K562 (cell line): ENCODE data around the gene MCM7. TPM values are rescaled to one million over a fixed set of nuclear protein-coding genes. Genes with fewer than 3 reads are reported as not detected.
A peak's percentile ranks its signal among the peaks of the same experiment; 100 is the strongest.

ENCODE experiments used
- JUN ChIP-seq, 2 experiments: sonication (generic) in 1 of 2; formaldehyde crosslinking in 1 of 2; IDR thresholded peaks; 2 replicates each; pipeline versions ENCODE4 v1.6.1 to v1.8.0; 2012 to 2022; ENCODE audit warnings: borderline replicate concordance in 2 of 2, mild to moderate bottlenecking in 2 of 2, improper control_type of control experiment in 1 of 2, low read depth in 1 of 2, low read length in 1 of 2, missing genetic modification reagents in 1 of 2
- MEF2A ChIP-seq: IDR thresholded peaks from 2 replicates; pipeline ENCODE4 v1.6.1; 2011; ENCODE audit warnings: low read depth, mild to moderate bottlenecking, low read length, moderate library complexity; ENCODE audit not compliant: control insufficient read depth
- NR3C1 ChIP-seq: sonication (generic); formaldehyde crosslinking; IDR thresholded peaks from 2 replicates; pipeline ENCODE4 v1.8.1; 2022; ENCODE audit warnings: missing genetic modification reagents
- PML ChIP-seq: IDR thresholded peaks from 2 replicates; pipeline ENCODE4 v1.6.1; 2012; ENCODE audit warnings: low read length, inconsistent platforms
- STAG1 ChIP-seq: sonication (generic); formaldehyde crosslinking; IDR thresholded peaks from 2 replicates; pipeline ENCODE4 v1.5.0; 2020; ENCODE audit warnings: missing genetic modification reagents, borderline replicate concordance
- WHSC1 ChIP-seq: IDR thresholded peaks from one replicate; pipeline ENCODE4 v1.6.1; 2012; ENCODE audit warnings: low read length, control low read depth, inconsistent platforms
- ZBED1 ChIP-seq: IDR thresholded peaks from 2 replicates; pipeline ENCODE4 v1.6.1; 2014
- ZNF184 ChIP-seq: sonication (generic); formaldehyde crosslinking; IDR thresholded peaks from 2 replicates; pipeline ENCODE4 v1.5.0; 2020; ENCODE audit warnings: missing genetic modification reagents
- ZNF239 ChIP-seq: fragments of 250-450 bp; sonication (Bioruptor Pico); IDR thresholded peaks from 2 replicates; pipeline ENCODE4 v1.4.0; 2020; ENCODE audit warnings: mild to moderate bottlenecking
- polyA plus RNA-seq, 8 experiments: library from polyadenylated mRNA; depleted of rRNA in 4 of 8; stranded (reverse) in 5 of 8; unstranded in 3 of 8; fragments of >200 nt; fragmentation: Nextera tagmentation in 2 of 8; fragmentation: Illumina TruSeq in 1 of 8; extraction: Ambion mirVana in 2 of 8; extraction: Trizol in 1 of 8; gene quantifications; 2 replicates each; pipeline versions ENCODE4 v1.2.1 to v1.2.3, GENCODE V29; 2011 to 2014; ENCODE audit warnings: inconsistent platforms in 1 of 8, missing spikeins in 1 of 8
- total RNA-seq, 7 experiments: library from RNA; depleted of rRNA in 6 of 7; stranded (reverse); fragments of >200 nt in 6 of 7; fragmentation: Illumina TruSeq in 2 of 7; extraction: Trizol in 2 of 7; gene quantifications; 2 replicates each; pipeline versions ENCODE4 v1.2.1 to v1.2.3, GENCODE V29; 2011 to 2021; ENCODE audit warnings: low replicate concordance in 1 of 7
- TF ChIP-seq, protein P1 (sequence below), 2 experiments: IDR thresholded peaks in 1 of 2; conservative IDR thresholded peaks in 1 of 2; 2 replicates each; pipeline ENCODE4 v1.6.1; 2016; ENCODE audit warnings: low read depth in 2 of 2, mild to moderate bottlenecking in 1 of 2, missing compliant biosample characterization in 1 of 2, missing genetic modification characterization in 1 of 2, moderate library complexity in 1 of 2
- TF ChIP-seq, protein P2 (sequence below): fragments of 250-450 bp; sonication (Bioruptor Pico); IDR thresholded peaks from 2 replicates; pipeline ENCODE4 v1.5.1; 2021; ENCODE audit warnings: mild to moderate bottlenecking
- TF ChIP-seq, protein P3 (sequence below): fragments of 150-350 bp; IDR thresholded peaks from 2 replicates; pipeline ENCODE4 v1.6.1; 2014; ENCODE audit warnings: low read depth, mild to moderate bottlenecking, low read length, borderline replicate concordance
- TF ChIP-seq, protein P4 (sequence below): sonication (generic); formaldehyde crosslinking; IDR thresholded peaks from 2 replicates; pipeline ENCODE4 v1.8.0; 2022; ENCODE audit warnings: missing genetic modification reagents, mild to moderate bottlenecking, moderate library complexity, borderline replicate concordance
- TF ChIP-seq, protein P5 (sequence below): fragments of 250-450 bp; sonication (Bioruptor Pico); IDR thresholded peaks from 2 replicates; pipeline ENCODE4 v1.4.0; 2020; ENCODE audit warnings: mild to moderate bottlenecking, moderate library complexity

MCM7 gene
- total and polyA plus RNA-seq, 9 of the 15 experiments (the other 6 are each of a cell fraction or from before 2014, with no cell fraction given), result 329 to 856 (median 437) TPM

DNA sequence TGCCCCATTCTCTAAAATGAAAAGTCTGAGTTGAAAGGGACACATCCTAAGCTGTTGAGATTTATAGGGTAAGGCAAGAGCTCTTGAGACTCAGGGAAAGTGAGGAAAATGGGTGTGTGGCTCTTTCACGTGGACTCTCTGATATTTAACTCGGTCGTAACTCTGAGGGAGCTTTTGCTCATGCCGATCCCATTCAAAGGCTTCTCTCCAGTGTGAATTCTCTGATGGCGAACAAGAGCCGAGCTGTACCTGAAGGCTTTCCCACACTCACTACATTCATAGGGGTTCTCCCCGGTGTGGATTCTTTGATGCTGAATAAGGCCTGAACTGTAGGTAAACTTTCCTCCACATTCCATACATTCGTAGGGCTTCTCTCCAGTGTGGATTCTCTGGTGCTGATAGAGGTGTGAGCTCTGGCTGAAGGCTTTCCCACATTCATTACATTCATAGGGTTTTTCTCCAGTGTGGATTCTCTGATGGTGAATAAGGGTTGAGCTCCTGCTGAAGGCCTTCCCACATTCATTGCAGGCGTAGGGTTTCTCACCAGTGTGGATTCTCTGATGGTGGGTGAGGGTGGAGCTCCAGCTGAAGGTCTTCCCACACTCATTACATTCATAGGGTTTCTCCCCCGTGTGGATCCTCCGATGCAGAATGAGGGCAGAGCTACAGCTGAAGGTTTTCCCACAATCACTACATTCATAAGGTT, 30.0 kb downstream of the MCM7 start (continued):
- TF ChIP-seq, protein P1, sequence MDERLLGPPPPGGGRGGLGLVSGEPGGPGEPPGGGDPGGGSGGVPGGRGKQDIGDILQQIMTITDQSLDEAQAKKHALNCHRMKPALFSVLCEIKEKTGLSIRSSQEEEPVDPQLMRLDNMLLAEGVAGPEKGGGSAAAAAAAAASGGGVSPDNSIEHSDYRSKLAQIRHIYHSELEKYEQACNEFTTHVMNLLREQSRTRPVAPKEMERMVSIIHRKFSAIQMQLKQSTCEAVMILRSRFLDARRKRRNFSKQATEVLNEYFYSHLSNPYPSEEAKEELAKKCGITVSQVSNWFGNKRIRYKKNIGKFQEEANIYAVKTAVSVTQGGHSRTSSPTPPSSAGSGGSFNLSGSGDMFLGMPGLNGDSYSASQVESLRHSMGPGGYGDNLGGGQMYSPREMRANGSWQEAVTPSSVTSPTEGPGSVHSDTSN (CRISPR knock-in tag; IDR thresholded peaks at IDR 0.05; ENCODE audit: low read depth), result no peak
- TF ChIP-seq, protein P1 (tag; conservative IDR thresholded peaks at IDR 0.05; ENCODE audit: low read depth), result no peak
- TF ChIP-seq PML (no peak), STAG1 (CRISPR knock-in tag) (no peak), JUN (IDR thresholded peaks at IDR 0.05; ENCODE audit: borderline replicate concordance, low read depth, low read length) (peak; percentile 35; the same call in 1 of the 2 replicates), JUN (CRISPR knock-in tag; IDR thresholded peaks at IDR 0.05; ENCODE audit: borderline replicate concordance) (no peak), ZBED1 (no peak), ZNF239 (no peak), WHSC1 (no peak), NR3C1 (CRISPR knock-in tag) (no peak), MEF2A (no peak), ZNF184 (no peak)
- TF ChIP-seq, protein P2, sequence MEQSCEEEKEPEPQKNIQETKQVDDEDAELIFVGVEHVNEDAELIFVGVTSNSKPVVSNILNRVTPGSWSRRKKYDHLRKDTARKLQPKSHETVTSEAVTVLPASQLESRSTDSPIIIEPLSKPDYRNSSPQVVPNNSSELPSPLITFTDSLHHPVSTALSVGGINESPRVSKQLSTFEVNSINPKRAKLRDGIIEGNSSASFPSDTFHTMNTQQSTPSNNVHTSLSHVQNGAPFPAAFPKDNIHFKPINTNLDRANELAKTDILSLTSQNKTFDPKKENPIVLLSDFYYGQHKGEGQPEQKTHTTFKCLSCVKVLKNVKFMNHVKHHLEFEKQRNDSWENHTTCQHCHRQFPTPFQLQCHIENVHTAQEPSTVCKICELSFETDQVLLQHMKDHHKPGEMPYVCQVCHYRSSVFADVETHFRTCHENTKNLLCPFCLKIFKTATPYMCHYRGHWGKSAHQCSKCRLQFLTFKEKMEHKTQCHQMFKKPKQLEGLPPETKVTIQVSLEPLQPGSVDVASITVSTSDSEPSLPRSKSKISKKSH (CRISPR knock-in tag), result peak; percentile 47
- TF ChIP-seq, protein P3, sequence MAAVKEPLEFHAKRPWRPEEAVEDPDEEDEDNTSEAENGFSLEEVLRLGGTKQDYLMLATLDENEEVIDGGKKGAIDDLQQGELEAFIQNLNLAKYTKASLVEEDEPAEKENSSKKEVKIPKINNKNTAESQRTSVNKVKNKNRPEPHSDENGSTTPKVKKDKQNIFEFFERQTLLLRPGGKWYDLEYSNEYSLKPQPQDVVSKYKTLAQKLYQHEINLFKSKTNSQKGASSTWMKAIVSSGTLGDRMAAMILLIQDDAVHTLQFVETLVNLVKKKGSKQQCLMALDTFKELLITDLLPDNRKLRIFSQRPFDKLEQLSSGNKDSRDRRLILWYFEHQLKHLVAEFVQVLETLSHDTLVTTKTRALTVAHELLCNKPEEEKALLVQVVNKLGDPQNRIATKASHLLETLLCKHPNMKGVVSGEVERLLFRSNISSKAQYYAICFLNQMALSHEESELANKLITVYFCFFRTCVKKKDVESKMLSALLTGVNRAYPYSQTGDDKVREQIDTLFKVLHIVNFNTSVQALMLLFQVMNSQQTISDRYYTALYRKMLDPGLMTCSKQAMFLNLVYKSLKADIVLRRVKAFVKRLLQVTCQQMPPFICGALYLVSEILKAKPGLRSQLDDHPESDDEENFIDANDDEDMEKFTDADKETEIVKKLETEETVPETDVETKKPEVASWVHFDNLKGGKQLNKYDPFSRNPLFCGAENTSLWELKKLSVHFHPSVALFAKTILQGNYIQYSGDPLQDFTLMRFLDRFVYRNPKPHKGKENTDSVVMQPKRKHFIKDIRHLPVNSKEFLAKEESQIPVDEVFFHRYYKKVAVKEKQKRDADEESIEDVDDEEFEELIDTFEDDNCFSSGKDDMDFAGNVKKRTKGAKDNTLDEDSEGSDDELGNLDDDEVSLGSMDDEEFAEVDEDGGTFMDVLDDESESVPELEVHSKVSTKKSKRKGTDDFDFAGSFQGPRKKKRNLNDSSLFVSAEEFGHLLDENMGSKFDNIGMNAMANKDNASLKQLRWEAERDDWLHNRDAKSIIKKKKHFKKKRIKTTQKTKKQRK, result no peak
- TF ChIP-seq, protein P4, sequence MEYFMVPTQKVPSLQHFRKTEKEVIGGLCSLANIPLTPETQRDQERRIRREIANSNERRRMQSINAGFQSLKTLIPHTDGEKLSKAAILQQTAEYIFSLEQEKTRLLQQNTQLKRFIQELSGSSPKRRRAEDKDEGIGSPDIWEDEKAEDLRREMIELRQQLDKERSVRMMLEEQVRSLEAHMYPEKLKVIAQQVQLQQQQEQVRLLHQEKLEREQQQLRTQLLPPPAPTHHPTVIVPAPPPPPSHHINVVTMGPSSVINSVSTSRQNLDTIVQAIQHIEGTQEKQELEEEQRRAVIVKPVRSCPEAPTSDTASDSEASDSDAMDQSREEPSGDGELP (CRISPR knock-in tag), result no peak
- TF ChIP-seq, protein P5, sequence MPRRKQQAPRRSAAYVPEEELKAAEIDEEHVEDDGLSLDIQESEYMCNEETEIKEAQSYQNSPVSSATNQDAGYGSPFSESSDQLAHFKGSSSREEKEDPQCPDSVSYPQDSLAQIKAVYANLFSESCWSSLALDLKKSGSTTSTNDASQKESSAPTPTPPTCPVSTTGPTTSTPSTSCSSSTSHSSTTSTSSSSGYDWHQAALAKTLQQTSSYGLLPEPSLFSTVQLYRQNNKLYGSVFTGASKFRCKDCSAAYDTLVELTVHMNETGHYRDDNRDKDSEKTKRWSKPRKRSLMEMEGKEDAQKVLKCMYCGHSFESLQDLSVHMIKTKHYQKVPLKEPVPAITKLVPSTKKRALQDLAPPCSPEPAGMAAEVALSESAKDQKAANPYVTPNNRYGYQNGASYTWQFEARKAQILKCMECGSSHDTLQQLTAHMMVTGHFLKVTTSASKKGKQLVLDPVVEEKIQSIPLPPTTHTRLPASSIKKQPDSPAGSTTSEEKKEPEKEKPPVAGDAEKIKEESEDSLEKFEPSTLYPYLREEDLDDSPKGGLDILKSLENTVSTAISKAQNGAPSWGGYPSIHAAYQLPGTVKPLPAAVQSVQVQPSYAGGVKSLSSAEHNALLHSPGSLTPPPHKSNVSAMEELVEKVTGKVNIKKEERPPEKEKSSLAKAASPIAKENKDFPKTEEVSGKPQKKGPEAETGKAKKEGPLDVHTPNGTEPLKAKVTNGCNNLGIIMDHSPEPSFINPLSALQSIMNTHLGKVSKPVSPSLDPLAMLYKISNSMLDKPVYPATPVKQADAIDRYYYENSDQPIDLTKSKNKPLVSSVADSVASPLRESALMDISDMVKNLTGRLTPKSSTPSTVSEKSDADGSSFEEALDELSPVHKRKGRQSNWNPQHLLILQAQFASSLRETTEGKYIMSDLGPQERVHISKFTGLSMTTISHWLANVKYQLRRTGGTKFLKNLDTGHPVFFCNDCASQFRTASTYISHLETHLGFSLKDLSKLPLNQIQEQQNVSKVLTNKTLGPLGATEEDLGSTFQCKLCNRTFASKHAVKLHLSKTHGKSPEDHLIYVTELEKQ (CRISPR knock-in tag), result no peak
